Common myeloid progenitor, CD34-positive (primary cell): ENCODE data around the gene FSD1L.
A peak's percentile ranks its signal among the peaks of the same experiment; 100 is the strongest.
"Not testable (repeated sequence)": the region's sequence is repeated elsewhere in the genome, so short reads cannot be mapped to it uniquely, and the experiment has no call there.

Experiments
- CTCF ChIA-PET: fragments of 350-600 bp; sonication (Branson Sonifier 250); formaldehyde crosslinking; loops from one replicate; lab custom pipeline; 2021; ENCODE audit warnings: antibody characterized with exemption; lab: Charles Lee
- POLR2A ChIA-PET: fragments of 350-600 bp; sonication (Branson Sonifier 250); formaldehyde crosslinking; loops from one replicate; lab custom pipeline; 2021; ENCODE audit warnings: antibody characterized with exemption; lab: Charles Lee
- DNase-seq, 3 donors: peaks; one replicate each; pipeline versions ENCODE4 v3.0.0 to v3.0.0-alpha.2; 2013
- H3K27ac ChIP-seq, 2 experiments: 1 replicate in 1 of 2; 2 replicates in 1 of 2; pipeline ENCODE4 v1.7.0; 2013; ENCODE audit warnings: inconsistent platforms in 2 of 2, low read length in 2 of 2, mild to moderate bottlenecking in 2 of 2, low read depth in 1 of 2, moderate library complexity in 1 of 2; ENCODE audit not compliant: severe bottlenecking in 2 of 2, insufficient read depth in 1 of 2, poor library complexity in 1 of 2
- H3K27me3 ChIP-seq, 5 experiments: replicated peaks in 2 of 5; 1 replicate in 3 of 5; 2 replicates in 2 of 5; pipeline versions ENCODE4 v1.6.1 to v1.7.0; 2013; ENCODE audit warnings: low read length in 4 of 5, mild to moderate bottlenecking in 2 of 5, moderate library complexity in 2 of 5, inconsistent platforms in 1 of 5; ENCODE audit not compliant: insufficient read depth in 5 of 5, control insufficient read depth in 4 of 5
- H3K36me3 ChIP-seq, 4 experiments: 1 replicate in 2 of 4; 2 replicates in 2 of 4; pipeline versions ENCODE4 v1.6.1 to v1.7.0; 2013; ENCODE audit warnings: low read length in 3 of 4, control low read depth in 1 of 4, mild to moderate bottlenecking in 1 of 4; ENCODE audit not compliant: control insufficient read depth in 4 of 4, insufficient read depth in 4 of 4
- H3K4me1 ChIP-seq, 4 experiments: 1 replicate in 3 of 4; 2 replicates in 1 of 4; pipeline versions ENCODE4 v1.6.1 to v1.7.1; 2013; ENCODE audit warnings: low read length in 3 of 4, mild to moderate bottlenecking in 3 of 4, control low read depth in 1 of 4, inconsistent platforms in 1 of 4, moderate library complexity in 1 of 4; ENCODE audit not compliant: control insufficient read depth in 4 of 4, insufficient read depth in 4 of 4; ENCODE audit errors: control extremely low read depth in 1 of 4
- H3K4me3 ChIP-seq, 7 experiments: 1 replicate in 4 of 7; 2 replicates in 3 of 7; pipeline versions ENCODE4 v1.5.1 to v1.7.0; 2013; ENCODE audit warnings: mild to moderate bottlenecking in 7 of 7, low read length in 6 of 7, moderate library complexity in 6 of 7, inconsistent platforms in 2 of 7, low read depth in 2 of 7, control low read depth in 1 of 7; ENCODE audit not compliant: insufficient read depth in 4 of 7, control insufficient read depth in 1 of 7; ENCODE audit errors: extremely low read depth in 1 of 7
- H3K9me3 ChIP-seq, 5 experiments: 1 replicate in 4 of 5; 2 replicates in 1 of 5; pipeline versions ENCODE4 v1.6.1 to v1.7.1; 2013; ENCODE audit warnings: low read length in 4 of 5, mild to moderate bottlenecking in 2 of 5, inconsistent platforms in 1 of 5, low read depth in 1 of 5, moderate library complexity in 1 of 5; ENCODE audit not compliant: control insufficient read depth in 4 of 5, insufficient read depth in 2 of 5; ENCODE audit errors: control extremely low read depth in 1 of 5
- WGBS: methylation state at CpG from one replicate; pipeline ENCODE4 v1.1.5; 2013; ENCODE audit not compliant: insufficient coverage; 5-methylcytosine and 5-hydroxymethylcytosine counted together

The FSD1L gene

DNA sequence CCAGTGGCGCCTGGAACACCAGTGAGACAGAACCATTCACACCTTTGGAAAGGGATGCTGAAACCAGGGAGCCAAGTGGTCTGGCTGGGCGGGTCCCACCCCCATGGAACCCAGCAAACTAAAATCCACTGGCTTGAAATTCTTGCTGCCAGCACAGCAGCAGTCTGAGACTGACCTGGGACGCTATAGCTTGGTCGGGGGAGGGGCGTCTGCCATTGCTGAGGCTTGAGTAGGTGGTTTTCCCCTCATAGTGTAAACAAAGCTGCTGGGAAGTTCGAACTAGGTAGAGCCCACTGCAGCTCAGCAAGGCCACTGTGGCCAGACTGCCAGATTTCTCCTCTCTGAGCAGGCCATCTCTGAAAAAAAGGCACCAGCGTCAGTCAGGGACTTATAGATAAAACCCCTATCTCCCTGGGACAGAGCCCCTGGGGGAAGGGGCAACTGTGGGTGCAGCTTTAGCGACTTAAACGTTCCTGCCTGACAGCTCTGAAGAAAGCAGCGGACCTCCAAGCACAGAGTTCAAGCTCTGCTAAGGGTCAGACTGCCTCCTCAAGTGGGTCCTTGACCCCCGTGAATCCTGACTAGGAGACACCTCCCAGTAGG lies 68.1 kb downstream of the FSD1L start:
- POLR2A ChIA-PET: no interaction called here
- Histone ChIP-seq H3K36me3 (peaks cover 0 to 3% (median 1%) of the 10 kb centered on the region in 4 experiments), H3K4me3 (no peak overlapping the region), H3K4me1 (no peaks in the 10 kb centered on the region), H3K27ac (no peak overlapping the region), H3K9me3 (peaks cover 0 to 2% (median 0%) of the 10 kb centered on the region in 5 experiments), H3K27me3 (no peaks in the 10 kb centered on the region)
- CTCF ChIA-PET: interaction anchor here (0.6 to 1.2 kb wide), 2 partner anchors 16 to 66 kb away, joined by 3 read pairs; no protein-coding TSS in a partner anchor
- 94% methylated on average over 11 of the region's 11 CpGs for WGBS
- DNase-seq: peak in 1 of 3 donors; percentile 11

DNA sequence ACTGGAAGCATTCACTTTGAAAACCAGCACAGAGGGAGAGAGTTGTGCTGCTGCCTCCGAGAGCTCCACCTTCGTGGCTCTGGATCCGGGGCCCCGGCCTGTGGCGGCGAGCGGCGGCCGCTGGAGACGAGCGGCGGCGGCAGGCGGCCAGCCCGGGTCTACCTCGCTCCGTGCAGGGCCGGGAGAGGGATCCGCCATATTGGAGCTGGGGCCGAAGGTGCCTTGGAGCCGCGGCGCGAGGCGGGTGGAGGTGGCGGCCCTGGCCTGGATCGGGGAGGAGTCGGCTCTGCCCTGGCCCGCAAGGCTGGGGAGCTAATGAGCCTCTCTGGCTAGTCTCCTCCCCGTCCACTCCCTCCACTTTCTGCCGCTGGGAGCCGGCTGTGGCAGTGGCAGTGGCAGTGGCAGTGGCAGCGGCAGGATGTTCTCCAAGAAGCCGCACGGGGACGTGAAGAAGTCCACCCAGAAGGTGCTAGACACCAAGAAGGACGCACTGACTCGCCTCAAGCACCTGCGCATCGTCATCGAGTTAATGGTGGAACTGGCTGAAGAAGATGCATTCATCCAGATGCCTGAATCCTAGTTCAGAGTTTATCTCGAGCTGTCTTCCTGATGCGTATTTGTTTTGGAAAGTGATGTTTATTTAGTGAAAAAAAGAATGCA lies 72.0 kb downstream of the FSD1L start:
- H3K4me1 ChIP-seq, H3K9me3 ChIP-seq, H3K36me3 ChIP-seq, H3K27ac ChIP-seq, POLR2A ChIA-PET, H3K27me3 ChIP-seq, CTCF ChIA-PET: not testable (repeated sequence)
- peak; percentile 6 to 42 (median 17) for DNase-seq
- 97% methylated on average over 12 of the region's 43 CpGs for WGBS
- peak overlapping the region in 3 of 7 experiments; percentile 38 to 64 (median 40) for H3K4me3 ChIP-seq

DNA sequence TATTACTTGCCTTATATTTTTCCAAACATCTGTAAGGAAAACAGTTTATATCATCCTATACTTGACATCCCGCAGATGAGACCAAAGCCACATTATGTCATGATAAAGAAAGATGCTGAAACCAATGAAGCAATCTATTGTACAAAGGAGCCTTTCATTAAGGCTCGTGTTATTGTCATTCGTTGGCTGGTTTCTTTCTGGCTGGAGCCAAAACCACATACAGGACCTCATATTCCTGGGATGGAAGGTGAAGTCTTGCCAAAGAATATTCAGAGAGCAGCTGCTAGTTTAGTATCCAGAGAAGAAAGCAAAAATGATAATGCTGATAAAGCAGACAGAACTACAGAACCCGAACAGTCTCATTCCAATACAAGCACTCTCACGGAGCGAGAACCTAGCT lies 73.2 kb downstream of the FSD1L start:
- CTCF ChIA-PET, H3K36me3 ChIP-seq, H3K9me3 ChIP-seq, H3K4me1 ChIP-seq, H3K27ac ChIP-seq, DNase-seq, H3K27me3 ChIP-seq, H3K4me3 ChIP-seq, POLR2A ChIA-PET: not testable (repeated sequence)
- WGBS: no CpG with 5 or more reads among the region's 6 CpGs

DNA sequence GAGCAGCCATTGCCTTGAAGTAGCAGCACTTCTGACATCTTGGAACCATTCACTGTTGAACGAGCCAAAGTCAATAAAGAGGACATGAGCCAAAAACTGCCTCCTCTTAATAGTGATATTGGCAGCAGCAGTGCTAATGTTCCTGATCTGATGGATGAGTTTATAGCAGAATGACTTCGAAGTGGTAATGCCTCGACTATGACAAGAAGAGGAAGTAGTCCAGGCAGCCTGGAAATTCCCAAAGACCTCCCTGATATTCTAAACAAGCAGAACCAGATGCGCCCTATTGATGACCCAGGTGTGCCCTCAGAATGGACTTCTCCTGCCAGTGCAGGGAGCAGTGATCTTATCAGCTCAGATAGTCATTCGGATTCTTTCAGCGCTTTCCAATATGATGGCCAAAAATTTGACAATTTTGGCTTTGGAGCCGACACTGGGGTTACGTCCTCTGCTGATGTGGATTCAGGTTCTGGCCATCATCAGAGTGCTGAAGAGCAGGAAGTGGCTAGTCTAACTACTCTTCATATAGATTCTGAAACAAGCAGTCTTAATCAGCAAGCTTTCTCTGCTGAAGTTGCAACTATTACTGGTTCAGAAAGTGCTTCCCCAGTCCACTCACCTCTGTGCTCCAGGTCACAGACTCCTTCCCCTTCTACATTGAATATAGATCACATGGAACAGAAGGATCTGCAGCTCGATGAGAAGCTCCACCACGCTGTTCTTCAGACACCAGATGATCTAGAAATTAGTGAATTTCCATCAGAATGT lies 75.0 kb downstream of the FSD1L start:
- H3K4me1 ChIP-seq, H3K36me3 ChIP-seq, H3K27me3 ChIP-seq, H3K4me3 ChIP-seq, CTCF ChIA-PET, H3K27ac ChIP-seq, H3K9me3 ChIP-seq, DNase-seq, POLR2A ChIA-PET: not testable (repeated sequence)
- WGBS: 80% methylated on average over 1 of the region's 10 CpGs

GRCh38 chr9:105531530-105531929 lies 83.7 kb downstream of the FSD1L start:
- H3K4me3 ChIP-seq: no peak overlapping the region
- POLR2A ChIA-PET: no interaction called here
- H3K9me3 ChIP-seq: no peaks in the 10 kb centered on the region
- H3K4me1 ChIP-seq: peaks cover 0 to 5% (median 1%) of the 10 kb centered on the region in 4 experiments
- CTCF ChIA-PET: no interaction called here
- no peak for DNase-seq
- WGBS: no CpG with 5 or more reads among the region's 3 CpGs
- no peaks in the 10 kb centered on the region for H3K27me3 ChIP-seq
- H3K36me3 ChIP-seq: no peaks in the 10 kb centered on the region
- H3K27ac ChIP-seq: no peak overlapping the region

- Histone ChIP-seq H3K4me1 (peaks cover 0 to 5% (median 0%) of the 10 kb centered on the region in 4 experiments), H3K36me3 (no peaks in the 10 kb centered on the region), H3K27ac (no peak overlapping the region), H3K27me3 (no peaks in the 10 kb centered on the region), H3K4me3 (no peak overlapping the region), H3K9me3 (no peaks in the 10 kb centered on the region)
- ChIA-PET CTCF (no interaction called here), POLR2A (no interaction called here)
- no CpG with 5 or more reads among the region's 3 CpGs for WGBS
- no peak for DNase-seq
Measured at GRCh38 chr9:105535920-105536668, 88.3 kb downstream of the FSD1L start.
